GM18870 (cell line): ENCODE data around the gene KIAA1328.

ENCODE experiments used
- ATAC-seq: cut with Tn5 transposase; IDR thresholded peaks from one replicate; pipeline ENCODE4 v1.9.1; 2021; ENCODE audit warnings: moderate library complexity; ENCODE audit not compliant: unreplicated experiment

Gene KIAA1328

DNA sequence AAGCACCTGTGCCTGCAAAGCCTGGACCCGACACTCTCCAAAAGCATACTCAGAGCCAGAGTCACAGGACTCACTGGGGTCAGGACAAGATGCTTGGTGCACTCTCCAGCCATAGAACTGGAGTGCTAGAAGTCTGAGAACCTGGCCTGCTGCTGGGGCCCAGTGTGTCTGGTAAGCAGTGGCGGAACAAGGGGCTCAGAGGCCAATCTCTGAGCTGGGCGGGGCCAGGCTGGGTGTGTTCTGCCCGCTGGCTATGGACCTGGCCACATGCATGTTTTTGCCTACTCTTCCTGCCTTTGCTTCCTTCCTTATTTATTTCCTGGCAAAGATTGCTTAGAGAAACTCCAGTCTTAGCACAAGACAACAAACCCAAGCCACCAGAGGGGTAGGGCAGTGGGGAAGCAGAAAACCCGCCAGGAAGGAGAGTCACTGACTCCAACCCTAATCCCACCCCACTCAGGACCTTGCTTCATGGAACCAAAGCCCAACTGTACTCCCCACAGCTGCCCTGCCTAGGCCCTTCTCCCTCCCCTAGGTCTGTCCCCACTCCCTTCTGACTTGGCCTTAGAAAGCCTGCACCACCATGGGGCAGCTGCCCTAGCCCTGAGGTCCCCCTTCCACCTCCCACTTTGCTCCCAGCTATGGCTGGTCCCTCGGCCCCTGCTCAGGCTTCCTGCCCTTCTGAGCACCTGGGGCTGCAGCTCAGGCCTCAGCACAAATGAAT, 421.1 kb downstream of the KIAA1328 start:
- no peak for ATAC-seq

DNA sequence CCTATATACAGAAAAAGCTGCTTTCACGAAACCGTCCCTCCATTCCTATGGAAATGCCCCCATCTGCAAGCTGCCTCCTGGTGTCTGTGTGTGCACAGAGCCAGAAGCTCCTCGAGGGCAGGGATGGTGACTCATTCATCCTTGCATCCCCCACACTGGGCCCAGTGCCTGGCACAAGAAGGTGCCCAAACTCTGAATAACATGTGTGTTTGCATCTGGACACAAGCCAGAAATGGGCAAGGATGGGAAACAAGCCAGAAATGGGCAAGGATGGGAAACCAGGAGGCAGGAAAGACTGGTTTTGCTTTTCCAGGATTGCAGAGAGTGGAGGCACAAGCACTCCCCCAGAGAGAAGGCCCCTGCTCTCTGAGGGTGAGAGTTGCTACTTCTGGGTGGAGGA, 422.8 kb downstream of the KIAA1328 start:
- no peak for ATAC-seq

DNA sequence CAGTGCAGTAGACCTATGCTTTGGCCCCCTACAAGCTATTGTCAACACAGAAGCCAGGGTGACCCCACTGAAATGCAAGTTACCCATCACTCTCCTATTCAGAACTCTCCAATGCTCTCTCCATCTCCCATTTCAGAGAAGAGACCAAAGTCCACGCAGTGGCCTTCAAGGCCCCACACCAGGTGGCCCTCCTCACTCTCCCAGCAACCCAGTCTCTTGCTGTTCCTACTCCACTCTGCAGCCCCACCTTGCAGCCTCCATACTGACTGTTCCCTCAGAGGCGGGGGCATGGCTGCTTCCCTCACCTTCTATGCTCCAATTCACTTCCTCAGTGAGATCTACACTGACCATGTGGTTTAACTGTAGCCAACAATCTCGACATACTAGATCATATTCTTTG, 423.4 kb downstream of the KIAA1328 start:
- ATAC-seq = no peak

DNA sequence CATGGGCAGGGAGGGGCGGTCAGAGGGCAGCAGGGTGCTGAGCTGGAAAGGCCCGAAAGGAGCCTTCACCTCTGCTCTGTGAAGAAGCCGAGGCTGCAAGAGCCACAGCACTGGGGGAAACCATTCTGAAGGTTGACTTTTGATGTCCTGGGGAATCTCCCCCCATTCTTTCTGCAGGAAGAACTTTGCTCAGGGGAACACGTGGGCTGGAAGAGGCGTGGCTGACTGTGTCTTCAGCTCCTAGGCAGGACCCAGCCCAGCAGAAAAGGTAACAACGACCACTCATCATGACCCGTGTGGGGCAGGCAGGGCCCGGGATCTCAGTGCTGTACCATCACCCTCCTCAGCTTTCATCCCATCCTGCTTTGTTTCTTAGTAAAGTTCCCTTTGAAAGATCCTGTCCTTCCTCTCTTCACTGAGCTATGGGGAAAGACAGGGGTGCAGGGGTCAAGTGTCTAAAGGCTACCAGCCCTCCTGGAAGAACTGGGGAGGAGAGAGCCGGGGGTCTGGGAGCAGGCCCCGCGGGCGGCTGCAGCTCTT, 424.0 kb downstream of the KIAA1328 start:
- ATAC-seq = no peak

DNA sequence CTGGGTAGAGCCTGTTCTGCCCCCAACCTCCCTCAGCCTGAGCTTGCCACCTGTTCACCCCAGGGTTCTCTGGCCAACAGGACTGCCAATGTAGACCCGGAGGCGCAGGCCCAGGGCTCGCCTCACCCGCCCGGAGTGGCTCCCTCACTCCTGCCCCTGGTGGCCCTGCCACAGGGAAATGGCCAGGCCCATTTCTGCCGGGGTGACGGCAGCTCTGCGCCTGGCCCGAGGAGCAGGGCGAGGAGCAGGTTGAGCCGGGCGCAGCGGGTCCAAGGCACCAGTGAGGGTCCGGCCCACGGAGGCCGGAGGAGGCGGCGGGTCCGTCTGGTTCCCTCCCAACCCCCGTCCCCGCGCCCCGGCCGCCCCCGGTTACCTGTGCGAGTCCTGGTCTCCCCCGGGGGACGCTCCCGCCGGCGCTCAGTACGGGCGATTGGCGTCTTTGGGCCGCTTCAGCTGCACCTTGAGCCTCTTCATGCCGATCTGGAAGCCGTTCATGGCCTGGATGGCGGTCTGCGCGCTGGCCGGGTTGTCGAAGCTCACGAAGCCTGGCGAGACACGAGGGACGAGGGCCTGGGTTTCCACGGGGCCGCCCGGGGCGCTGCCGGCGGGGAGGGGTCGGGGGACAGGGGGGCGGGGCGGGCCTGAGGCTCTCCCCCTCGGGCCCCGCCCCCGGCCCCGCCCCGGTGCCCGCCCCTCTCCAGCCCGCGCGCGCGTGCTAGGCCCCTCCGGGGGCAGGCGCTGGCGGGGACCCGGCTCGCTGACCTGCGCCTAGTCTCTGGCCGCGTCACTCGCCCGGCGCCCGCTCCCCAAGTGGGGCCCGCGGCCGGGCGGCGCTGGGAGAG, 424.7 kb downstream of the KIAA1328 start:
- ATAC-seq = no peak

GRCh38 chr18:37254236-37254754, 425.4 kb downstream of the KIAA1328 start:
- no peak for ATAC-seq

DNA sequence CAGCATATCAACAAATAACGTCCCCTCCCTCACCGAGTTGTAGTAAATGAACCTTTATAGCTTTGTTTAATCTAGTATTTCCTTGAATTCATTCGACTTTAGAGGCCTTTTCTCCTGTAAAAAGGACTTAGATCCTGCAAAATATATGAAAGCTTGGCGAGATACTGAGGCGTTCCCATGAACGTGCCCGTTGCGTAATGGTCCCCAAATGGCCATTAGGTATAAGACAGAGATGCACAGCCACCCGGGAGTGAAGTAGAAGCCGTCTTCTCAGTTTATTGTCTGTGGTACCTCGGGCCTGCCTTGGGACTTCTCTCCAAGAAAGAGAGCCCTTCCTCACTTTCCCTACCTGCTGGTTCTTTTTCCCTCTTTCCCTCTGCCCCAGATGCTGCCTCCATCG, 426.0 kb downstream of the KIAA1328 start:
- no peak for ATAC-seq

GRCh38 chr18:37258131-37258530, 429.2 kb downstream of the KIAA1328 start:
- ATAC-seq = no peak

- no peak for ATAC-seq
Measured at GRCh38 chr18:37258819-37259218, 429.9 kb downstream of the KIAA1328 start.

DNA sequence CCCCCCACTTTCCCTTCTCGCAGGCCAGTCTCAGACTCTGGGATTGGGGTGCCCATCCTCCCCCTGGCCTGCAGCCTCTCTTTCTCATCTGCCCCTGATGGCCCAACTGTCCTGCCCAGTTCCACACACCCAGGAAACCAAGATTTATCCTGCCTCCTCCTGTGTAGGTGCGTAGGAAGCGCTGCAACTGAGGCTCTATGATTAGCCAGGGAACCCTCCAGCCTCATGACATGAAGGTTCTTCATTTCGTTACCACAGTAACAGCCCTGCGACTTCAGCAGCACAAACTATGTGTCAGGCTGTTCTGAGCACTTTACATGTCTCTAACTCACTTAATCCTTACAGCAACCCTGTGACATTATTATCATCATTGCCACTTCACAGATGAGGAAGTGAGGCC, 430.8 kb downstream of the KIAA1328 start:
- ATAC-seq = no peak

GRCh38 chr18:37260367-37261093, 431.6 kb downstream of the KIAA1328 start:
- no peak for ATAC-seq

DNA sequence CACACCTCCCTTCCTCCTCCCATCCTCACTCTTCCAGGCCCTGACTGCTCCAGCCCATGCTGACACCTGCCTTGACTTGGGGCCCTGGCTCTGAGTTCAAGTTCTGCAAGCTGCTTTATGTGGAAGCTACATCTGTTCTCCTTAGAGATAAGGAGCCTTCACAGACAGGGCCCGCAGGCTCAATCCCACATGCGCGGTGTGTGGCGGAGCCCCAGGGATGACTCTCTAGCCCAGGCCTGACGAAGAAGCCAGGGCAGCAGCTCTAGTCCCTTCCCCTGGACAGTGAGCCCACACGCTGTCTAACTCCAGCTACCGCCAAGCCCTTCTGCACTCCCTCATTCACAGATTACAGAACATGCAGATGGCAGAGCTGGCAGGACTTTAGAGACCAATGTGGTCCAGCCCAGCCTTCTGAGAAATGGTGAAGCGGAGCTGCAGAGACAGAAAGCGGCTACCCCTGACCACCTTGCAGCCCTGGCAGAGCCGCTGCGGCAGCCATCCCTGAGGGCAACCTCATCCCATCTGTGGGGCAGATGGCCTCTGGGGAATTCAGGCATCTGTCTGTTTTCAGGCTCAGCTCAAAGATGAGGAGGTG, 432.4 kb downstream of the KIAA1328 start:
- no peak for ATAC-seq

DNA sequence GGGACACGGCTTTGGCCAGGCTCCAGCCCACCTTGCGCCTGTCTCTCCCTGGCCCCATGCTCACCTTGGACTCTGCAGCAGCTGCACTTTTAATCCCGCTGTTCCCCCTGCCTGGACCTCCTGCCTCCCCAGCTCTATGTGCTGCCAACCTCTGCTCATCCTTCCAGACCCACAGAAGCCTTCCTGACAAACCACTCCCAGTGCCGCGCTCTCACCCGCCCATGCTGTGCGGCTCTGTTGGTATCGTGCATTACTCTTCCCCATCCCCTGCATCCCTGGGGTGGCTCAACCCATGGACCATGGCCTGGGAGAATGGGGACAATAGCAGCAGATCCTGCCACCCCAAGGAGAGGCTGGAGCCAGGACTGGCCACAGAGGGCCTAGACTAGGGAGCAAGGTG, 433.1 kb downstream of the KIAA1328 start:
- no peak for ATAC-seq

DNA sequence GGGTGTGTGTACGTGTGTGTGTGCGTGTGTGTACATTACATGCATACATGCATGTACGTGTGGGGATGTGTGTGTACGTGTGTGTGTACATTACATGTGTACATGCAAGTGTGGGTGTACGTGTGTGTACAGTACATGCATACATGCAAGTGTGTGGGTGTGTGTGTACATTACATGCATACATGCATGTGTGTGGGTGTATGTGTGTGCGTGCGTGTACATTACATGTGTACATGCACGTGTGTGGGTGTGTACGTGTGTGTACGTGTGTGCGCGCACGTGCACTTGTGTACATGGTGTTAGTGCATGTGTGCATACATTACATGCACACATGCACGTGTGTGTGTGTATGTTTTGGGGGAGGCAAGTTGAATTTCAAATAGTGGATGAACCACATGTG, 436.0 kb downstream of the KIAA1328 start:
- ATAC-seq = no peak

- ATAC-seq = no peak
Measured at GRCh38 chr18:37265382-37265781, 436.5 kb downstream of the KIAA1328 start.

GRCh38 chr18:37266290-37266689, 437.4 kb downstream of the KIAA1328 start:
- no peak for ATAC-seq

DNA sequence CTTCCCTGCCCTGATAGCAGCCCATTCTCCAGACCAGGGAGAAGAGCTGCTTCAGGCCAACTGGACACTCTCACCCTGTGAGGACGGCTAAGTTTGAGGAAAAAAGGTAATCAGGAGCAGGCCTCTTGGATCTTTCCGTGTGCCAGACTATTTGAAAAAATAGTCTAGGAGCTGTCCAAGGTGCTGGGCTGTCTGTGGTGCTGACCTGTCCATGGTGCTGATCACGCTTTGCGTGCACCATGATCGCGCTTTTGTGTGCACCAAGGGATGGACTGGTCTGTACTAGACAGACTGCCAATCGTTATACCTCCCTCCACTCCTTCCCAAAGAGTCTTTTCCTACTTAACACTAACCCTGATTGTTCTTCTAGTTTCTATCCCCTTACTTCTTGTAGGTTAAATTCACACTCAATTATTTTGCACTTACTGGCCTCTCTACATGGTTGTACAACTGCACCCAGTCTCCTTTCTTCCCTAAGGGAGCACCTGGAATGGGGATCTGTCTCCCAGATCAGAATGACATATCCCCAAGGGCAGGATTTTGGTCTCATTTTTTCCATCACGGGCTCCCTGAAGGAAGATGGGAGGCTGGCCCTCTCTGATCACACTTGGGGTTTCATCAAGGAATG, 441.2 kb downstream of the KIAA1328 start:
- ATAC-seq = no peak

- no peak for ATAC-seq
Measured at GRCh38 chr18:37270666-37271052, 441.7 kb downstream of the KIAA1328 start.

- no peak for ATAC-seq
Measured at GRCh38 chr18:37272226-37272625, 443.3 kb downstream of the KIAA1328 start.

DNA sequence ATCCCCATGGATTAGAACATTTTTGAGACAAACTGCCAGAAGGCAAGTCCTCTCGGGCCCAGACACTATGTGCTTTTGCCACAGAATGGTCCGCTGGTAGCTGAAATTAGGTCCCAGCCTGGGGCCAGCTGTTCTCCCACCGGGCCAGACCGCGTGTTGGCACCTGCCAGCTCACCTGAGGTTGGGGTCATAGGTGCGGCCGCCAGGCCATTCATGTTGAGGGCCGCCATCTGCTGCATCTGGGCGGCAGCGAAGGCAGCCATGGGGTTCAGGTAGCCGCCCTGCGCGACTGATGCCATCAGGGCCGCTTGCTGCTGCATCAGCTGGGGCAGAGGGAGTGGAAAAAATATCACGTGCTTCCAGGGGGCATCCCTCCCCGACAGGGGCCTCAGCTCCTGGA, 443.9 kb downstream of the KIAA1328 start:
- ATAC-seq = no peak
